ENCODE measurements around the gene CIB2. TPM values are rescaled to one million over a fixed set of nuclear protein-coding genes. Genes with fewer than 3 reads are reported as not detected.

Gene CIB2
- total RNA-seq (2014; rRNA removed; shearing (Covaris generic)) = 15.4 and 15.9 TPM in 2 replicates
- 25.8 and 28.6 TPM in 2 replicates for polyA plus RNA-seq (2015; cell fraction: cytosol; rRNA removed)
- polyA plus RNA-seq (2015; cell fraction: nucleus; rRNA removed) = 2.3 and 9.7 TPM in 2 replicates

- in situ Hi-C loops (cut with HindIII; ENCODE audit: low pct_unique_long_range_greater_than_20kb, low sequenced_read_pairs) = no loop called here
- DNase-seq (ENCODE audit: low read depth, low spot score) = peak; percentile 62
These were observed at the start of gene CIB2 for GRCh38 chr15:78131295-78132061. Gene CIB2 (minus strand): TSS chr15:78131445. CDS start chr15:78131215, 230 bp downstream.

GRCh38 chr15:78179906-78180305 lies 48.7 kb upstream of the CIB2 start:
- DNase-seq (ENCODE audit: low read depth, low spot score) = no peak
- in situ Hi-C loops (cut with HindIII; ENCODE audit: low pct_unique_long_range_greater_than_20kb, low sequenced_read_pairs) = no loop called here

- in situ Hi-C loops (cut with HindIII; ENCODE audit: low pct_unique_long_range_greater_than_20kb, low sequenced_read_pairs) = no loop called here
- no peak for DNase-seq (ENCODE audit: low read depth, low spot score)
These were observed 48.1 kb upstream of the CIB2 start for GRCh38 chr15:78179286-78179840.

GRCh38 chr15:78178064-78178463 lies 46.8 kb upstream of the CIB2 start:
- in situ Hi-C loops (cut with HindIII; ENCODE audit: low pct_unique_long_range_greater_than_20kb, low sequenced_read_pairs) = no loop called here
- no peak for DNase-seq (ENCODE audit: low read depth, low spot score)

GRCh38 chr15:78177447-78177873 lies 46.2 kb upstream of the CIB2 start:
- in situ Hi-C loops (cut with HindIII; ENCODE audit: low pct_unique_long_range_greater_than_20kb, low sequenced_read_pairs) = no loop called here
- DNase-seq (ENCODE audit: low read depth, low spot score) = peak; percentile 70

GRCh38 chr15:78175330-78175729 lies 44.1 kb upstream of the CIB2 start:
- no peak for DNase-seq (ENCODE audit: low read depth, low spot score)
- in situ Hi-C loops (cut with HindIII; ENCODE audit: low pct_unique_long_range_greater_than_20kb, low sequenced_read_pairs) = no loop called here

GRCh38 chr15:78174401-78174800 lies 43.2 kb upstream of the CIB2 start:
- in situ Hi-C loops (cut with HindIII; ENCODE audit: low pct_unique_long_range_greater_than_20kb, low sequenced_read_pairs) = loop anchor here (25.0 kb wide), 1 partner anchor 88 kb away; the partner anchor contains the start of gene DNAJA4
- no peak for DNase-seq (ENCODE audit: low read depth, low spot score)

- DNase-seq (ENCODE audit: low read depth, low spot score) = no peak
- in situ Hi-C loops (cut with HindIII; ENCODE audit: low pct_unique_long_range_greater_than_20kb, low sequenced_read_pairs) = loop anchor here (25.0 kb wide), 1 partner anchor 90 kb away; the partner anchor contains the start of gene DNAJA4
These were observed 40.7 kb upstream of the CIB2 start for GRCh38 chr15:78171864-78172472.

GRCh38 chr15:78170848-78171773 lies 39.9 kb upstream of the CIB2 start:
- in situ Hi-C loops (cut with HindIII; ENCODE audit: low pct_unique_long_range_greater_than_20kb, low sequenced_read_pairs) = loop anchor here (25.0 kb wide), 1 partner anchor 91 kb away; the partner anchor contains the start of gene DNAJA4
- no peak for DNase-seq (ENCODE audit: low read depth, low spot score)

- DNase-seq (ENCODE audit: low read depth, low spot score) = no peak
- in situ Hi-C loops (cut with HindIII; ENCODE audit: low pct_unique_long_range_greater_than_20kb, low sequenced_read_pairs) = loop anchor here (25.0 kb wide), 1 partner anchor 94 kb away; the partner anchor contains the start of gene DNAJA4
These were observed 37.4 kb upstream of the CIB2 start for GRCh38 chr15:78168608-78169007.

GRCh38 chr15:78167227-78167888 lies 36.1 kb upstream of the CIB2 start:
- DNase-seq (ENCODE audit: low read depth, low spot score) = no peak
- in situ Hi-C loops (cut with HindIII; ENCODE audit: low pct_unique_long_range_greater_than_20kb, low sequenced_read_pairs) = loop anchor here (25.0 kb wide), 1 partner anchor 95 kb away; the partner anchor contains the start of gene DNAJA4

- in situ Hi-C loops (cut with HindIII; ENCODE audit: low pct_unique_long_range_greater_than_20kb, low sequenced_read_pairs) = loop anchor here (25.0 kb wide), 1 partner anchor 98 kb away; the partner anchor contains the start of gene DNAJA4
These were observed 32.8 kb upstream of the CIB2 start for GRCh38 chr15:78164010-78164409.

GRCh38 chr15:78162038-78162437 lies 30.8 kb upstream of the CIB2 start:
- DNase-seq (ENCODE audit: low read depth, low spot score) = no peak
- in situ Hi-C loops (cut with HindIII; ENCODE audit: low pct_unique_long_range_greater_than_20kb, low sequenced_read_pairs) = loop anchor here (25.0 kb wide), 1 partner anchor 100 kb away; the partner anchor contains the start of gene DNAJA4

More at GRCh38 chr15:78164010-78164409, 32.8 kb upstream of the CIB2 start:
- no peak for DNase-seq (ENCODE audit: low read depth, low spot score)

GRCh38 chr15:78159395-78159794 lies 28.1 kb upstream of the CIB2 start:
- in situ Hi-C loops (cut with HindIII; ENCODE audit: low pct_unique_long_range_greater_than_20kb, low sequenced_read_pairs) = loop anchor here (25.0 kb wide), 1 partner anchor 103 kb away; the partner anchor contains the start of gene DNAJA4

GRCh38 chr15:78157203-78157602 lies 26.0 kb upstream of the CIB2 start:
- no peak for DNase-seq (ENCODE audit: low read depth, low spot score)
- in situ Hi-C loops (cut with HindIII; ENCODE audit: low pct_unique_long_range_greater_than_20kb, low sequenced_read_pairs) = loop anchor here (25.0 kb wide), 1 partner anchor 105 kb away; the partner anchor contains the start of gene DNAJA4

More at GRCh38 chr15:78159395-78159794, 28.1 kb upstream of the CIB2 start:
- DNase-seq (ENCODE audit: low read depth, low spot score) = no peak

- in situ Hi-C loops (cut with HindIII; ENCODE audit: low pct_unique_long_range_greater_than_20kb, low sequenced_read_pairs) = loop anchor here (25.0 kb wide), 1 partner anchor 106 kb away; the partner anchor contains the start of gene DNAJA4
- no peak for DNase-seq (ENCODE audit: low read depth, low spot score)
These were observed 25.4 kb upstream of the CIB2 start for GRCh38 chr15:78156653-78157052.

Measured in SK-MEL-5 (cell line).